GM19099 (cell line): Measurements from ENCODE around the gene ARAP1.

Experiments used
- POLR2A ChIP-seq: IDR thresholded peaks from 3 replicates; pipeline ENCODE4 v1.6.1; 2011; ENCODE audit warnings: low read depth; ENCODE audit not compliant: insufficient read length; ENCODE audit errors: extremely low read depth

ARAP1 gene

DNA sequence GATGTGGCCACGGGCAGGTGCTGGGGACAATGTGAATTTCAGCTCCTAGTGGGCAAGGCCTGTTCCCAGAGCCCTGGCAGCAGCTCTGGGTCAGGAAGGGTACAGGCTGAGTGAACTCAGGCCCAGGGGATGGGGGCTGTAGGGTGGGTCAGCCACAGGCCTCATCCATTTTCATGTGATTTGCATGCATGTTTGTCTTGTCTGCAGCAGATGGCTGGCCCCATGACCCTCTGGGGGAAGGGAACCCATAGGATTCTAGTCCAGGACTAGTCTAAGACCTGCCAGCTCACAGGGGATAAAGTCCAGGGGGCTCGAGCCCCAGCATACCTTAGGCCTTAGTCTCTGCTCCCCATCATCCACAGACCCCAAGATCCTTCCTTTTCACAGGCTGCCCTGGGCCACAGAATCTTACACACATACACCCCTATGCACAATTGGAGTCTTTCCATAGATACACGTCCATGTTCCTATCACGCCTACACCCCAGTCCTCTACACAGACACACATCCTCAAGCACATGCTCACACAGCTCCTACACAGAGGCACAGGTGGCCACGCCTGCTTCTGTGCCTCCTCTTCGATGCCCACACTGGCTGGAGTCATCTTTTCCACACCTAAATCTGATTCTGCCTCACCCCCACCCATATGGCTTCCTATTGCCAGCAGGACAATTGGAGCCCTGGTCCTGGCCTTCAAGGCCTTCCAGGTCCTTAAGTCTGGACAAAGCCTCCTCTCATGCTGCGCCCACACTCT lies 103.6 kb downstream of the ARAP1 start:
- TF ChIP-seq POLR2A: no peak

DNA sequence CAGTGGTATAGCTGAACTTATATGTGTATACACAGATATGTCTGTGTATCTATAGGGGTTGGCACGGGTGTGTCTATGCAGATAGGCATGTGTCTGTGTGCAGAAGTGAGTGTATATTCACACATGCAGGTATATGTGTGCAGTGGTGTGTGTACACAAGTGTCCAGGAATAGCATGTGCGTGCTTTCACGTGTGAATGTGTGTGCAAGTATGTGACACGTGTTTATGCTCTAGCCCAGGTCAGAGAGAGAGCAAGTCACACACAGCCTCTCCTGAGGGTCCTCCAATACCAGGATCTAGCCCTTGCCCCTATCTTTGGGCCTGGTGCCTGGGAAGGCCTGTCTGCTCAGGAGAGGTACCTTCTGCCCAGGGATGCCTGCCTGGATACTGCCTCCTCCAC lies 104.3 kb downstream of the ARAP1 start:
- no peak for TF ChIP-seq POLR2A

DNA sequence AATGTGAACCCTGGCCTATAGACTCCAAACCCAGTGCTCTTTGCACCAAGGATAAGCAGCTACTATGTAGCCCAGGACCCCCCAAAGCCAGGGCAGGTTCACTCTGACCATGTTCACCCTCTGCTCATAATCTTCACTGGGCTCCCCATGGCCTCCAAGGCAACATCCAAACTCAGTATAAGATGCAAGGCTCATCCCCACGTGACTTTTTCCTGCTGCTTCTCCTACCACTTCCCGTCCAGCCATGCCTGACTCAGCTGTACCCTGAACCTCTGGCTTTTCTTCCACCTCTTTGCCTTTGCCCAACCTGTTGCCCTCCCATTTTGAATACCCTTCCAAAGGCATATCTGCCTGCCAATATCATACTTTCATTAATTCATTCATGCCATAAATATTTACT lies 105.7 kb downstream of the ARAP1 start:
- TF ChIP-seq POLR2A: no peak

DNA sequence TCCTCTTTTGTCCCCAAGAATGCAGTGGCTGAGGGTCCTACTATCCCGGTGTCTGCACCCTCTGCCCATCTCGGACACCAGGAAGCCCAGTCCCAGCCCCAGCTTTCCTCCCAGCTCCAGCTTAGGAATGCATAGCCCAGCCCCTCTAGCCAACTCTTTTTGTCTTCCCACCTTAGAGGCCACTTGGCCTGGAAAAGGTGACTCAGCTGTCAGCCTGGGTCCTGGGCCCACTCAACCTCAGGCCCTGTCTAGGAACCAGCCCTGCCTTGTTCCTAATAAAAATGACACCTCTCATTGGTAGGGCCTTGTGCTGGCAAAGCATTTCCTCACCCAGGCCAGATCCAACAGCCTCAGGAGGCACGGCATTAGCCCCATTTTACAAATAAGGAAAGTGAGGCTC lies 106.2 kb downstream of the ARAP1 start:
- TF ChIP-seq POLR2A: no peak

DNA sequence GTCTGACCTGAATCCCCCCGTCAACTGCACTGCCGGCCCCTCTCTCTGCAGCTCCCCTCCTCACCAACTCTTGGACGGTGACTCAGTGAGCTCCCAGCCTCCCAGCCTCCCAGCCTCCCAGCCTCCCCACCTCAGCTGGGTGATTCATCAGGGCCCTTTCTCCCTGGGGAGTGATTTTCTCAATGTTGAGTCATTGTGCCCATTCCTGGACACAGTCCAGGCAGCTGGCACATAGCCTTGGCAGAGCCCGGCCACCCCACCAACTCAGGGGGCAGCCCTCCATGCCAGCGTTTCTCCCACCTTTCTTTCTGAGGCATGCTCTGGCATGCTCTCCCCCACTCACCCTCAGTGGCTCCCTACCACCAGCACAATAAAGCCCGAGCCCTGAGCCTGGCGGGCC lies 108.7 kb downstream of the ARAP1 start:
- no peak for TF ChIP-seq POLR2A

DNA sequence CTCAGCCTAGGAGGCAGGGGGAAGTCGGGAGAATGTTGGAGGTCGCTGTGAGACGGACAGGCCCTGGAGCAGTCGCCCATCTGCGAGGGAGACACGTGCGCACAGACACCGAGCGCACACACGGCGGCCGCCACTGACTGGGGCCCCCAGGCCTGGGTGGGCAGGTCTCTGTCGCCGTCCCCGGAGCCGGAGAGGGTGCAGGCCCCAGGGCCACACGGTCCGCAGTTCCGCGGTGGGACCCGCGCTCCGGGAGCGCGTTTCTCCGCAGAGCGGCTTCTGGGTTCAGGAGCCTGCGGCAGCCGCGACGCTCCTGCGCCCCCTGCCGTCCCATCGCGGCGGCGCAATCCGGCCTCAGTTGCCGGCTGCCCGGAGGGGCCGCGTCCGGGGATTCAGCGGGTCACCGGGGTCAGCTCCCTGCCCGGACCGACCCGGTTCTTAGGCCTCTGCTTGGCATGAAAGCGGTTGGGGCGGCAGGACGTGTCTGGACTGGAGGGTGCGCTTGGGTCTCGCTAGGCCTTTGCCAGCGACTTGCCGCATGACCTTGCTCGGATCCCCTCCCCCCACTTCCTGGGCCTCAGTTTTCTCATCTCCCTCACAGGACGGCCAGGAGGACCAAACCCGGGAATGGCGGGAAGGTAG lies 109.2 kb downstream of the ARAP1 start:
- no peak for TF ChIP-seq POLR2A

DNA sequence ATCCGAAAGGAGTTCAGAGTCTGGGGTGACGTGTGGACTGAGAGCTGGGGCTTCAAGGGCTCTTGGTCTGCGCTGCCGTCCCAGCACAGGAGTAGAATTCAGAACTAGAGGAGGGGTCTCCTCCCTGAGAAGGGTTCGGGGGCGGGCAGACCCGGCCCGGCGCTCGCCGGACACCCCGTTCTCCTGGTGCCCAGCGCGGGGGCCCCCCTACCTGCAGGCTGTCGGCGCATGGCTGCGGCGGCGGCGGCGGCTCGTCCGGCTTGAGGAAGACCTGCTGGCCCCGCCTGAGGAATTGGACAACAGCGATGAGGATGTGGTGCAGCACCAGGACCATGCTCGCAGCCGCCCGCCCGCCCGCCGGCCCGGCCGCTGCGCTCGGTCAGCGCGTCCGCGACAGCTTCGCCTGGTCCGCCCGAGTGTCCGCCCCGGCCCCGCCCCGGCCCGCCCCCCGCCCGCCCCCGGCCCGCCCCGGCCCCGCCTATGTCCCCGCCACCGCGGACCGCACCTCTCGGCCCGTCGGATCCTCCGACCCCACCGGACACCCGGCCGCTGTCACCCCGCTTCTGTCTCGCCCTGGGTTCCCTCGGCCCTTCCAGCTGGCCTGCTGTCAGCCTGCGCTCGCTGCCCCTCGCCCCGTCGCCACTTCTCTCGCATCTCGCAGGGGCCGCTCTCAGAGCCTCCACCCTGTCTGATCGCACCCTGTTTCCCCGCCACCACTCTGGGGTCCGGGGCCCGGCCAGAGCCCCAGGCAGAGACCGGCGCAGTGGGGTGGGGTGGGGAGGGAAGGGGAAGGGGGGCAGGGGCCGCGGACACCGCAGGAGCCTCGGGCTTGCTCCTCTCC lies 109.9 kb downstream of the ARAP1 start:
- TF ChIP-seq POLR2A: no peak

DNA sequence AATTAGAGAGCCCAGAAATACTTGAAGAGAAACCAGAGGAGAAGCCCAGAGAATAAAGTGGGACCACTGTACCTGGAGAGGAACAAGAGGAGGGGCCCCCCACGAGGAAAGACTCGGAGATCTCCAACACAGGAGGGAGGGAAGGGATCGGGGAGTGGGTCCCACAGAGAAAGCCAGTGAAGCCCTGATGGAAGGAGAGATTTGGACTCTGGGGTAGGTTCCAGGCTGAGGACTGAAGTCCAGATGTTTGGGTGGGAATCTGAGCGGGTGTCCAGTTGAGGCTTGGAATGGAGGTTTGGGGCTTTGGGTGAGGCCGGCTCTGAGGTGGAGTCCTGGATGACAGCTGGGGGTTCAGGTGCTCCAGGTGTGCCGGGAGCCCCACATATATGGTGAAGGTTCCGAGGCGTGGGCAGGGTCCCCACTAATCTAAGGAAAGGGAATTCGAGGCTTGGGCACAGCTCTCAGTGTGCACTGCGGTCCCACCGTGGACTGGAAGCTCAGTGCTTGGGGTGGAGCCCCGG lies 110.6 kb downstream of the ARAP1 start:
- no peak for TF ChIP-seq POLR2A

DNA sequence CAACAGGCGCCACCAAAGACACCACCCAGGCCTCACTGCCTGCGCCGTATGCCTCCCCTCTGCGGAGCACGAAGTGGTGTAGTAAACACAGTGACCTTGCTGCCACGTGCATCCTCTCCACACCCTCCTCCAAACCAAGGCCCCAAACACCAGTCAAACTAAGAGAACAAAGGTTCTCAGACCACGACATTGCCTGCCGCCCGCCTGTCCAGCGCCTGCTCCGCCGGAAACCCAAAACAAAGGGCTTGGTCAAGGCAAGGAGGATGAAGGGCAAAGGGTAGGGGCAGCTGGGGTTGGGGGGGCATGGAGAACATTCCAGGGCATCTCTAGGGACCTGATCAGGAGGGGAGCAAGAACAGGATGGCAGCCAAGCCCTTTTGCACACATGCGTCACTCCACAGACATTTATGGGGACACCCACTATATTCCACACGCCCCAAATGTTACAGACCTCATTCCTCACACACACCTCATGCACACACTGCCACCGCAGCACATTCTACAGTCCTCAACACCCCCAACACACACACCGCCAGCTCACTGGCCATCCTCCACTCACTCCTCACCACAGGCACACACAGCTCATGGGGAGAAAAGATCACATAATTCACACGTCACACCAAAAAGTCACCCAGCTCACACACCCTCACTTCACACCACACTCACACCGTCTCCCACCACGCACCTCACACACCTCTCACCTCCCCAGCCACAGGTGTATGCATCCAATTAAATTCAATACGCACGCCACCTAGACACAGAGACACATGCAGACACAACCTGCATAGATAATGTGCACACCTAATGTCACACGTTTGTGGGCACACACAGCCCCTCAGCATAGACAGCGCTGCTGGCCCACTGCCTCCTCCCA lies 112.5 kb downstream of the ARAP1 start:
- TF ChIP-seq POLR2A: no peak

DNA sequence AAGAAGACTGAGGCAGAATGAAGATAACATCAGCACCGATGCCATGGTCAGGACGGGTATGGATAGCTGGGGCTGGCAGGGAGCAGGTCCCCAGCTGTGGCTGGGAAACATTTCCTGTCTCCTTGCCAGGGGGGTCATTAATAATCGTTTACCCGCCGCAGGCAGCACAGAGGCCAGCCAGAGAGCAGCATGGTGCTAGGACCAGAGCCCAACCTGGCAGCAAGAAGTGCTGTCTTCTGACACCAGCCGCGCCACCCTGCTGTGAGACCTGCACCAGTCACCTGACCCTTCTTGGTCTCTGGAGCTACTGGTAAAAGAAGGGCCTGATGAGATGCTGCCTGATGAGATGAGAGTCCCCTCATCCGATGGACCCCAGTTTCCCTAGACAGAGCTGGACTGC lies 114.3 kb downstream of the ARAP1 start:
- no peak for TF ChIP-seq POLR2A

DNA sequence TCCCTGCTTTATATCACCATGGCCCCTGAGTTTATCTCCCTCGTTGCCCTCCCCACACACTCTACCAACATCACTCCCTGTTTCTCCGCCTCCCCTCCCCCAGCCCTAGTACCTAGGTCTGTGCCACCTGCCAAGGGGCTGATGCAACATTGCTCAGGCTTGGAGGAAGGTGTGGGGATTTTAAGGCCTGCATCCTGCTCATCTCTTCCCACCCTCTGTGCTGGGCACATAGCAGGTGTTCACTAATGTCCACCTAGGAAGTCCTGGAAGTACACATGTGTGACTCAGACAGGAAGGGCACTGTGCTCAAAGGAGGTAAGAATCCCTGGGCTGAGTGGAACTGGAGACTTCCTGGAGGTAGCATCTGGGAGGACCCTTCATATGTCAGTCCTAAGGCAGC lies 115.0 kb downstream of the ARAP1 start:
- TF ChIP-seq POLR2A: no peak

DNA sequence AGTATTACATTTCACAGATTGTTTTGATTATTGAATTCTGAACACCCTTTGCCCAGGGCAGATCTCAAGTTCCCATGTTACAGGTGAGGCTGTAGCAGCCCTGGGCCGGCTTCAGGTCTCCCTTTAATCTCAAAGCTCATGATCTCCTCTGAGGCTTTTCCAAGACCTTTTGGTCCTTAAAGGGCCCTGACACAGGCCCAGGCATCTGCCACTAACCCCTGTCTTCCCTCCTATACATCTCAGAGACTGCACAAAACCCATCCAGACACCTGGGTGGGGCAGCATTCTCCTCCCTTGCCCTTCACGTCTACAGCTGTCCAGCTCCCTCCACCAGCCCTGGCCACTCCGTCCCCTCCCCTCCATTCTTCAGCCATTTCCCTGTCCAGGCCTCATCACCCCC lies 115.8 kb downstream of the ARAP1 start:
- TF ChIP-seq POLR2A: no peak

DNA sequence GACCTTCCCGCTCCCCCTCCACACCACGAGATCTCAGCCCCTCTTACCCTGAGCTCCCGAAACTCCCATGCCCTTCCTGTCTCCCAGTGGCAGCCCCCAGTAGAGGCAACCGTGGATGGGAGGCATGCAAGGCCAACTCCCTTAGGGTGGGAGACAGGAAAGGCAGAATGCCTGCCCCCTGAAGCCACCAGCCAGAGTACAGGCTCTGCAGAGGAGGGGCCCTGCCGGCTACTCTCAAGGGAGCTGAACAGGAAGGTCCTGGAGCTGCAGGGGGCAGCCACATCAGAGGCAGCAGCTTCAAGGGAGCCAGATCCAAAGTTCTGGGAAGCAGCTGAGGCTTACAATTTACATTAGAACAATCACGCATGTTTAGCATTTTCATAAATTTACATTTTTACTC lies 116.3 kb downstream of the ARAP1 start:
- TF ChIP-seq POLR2A: no peak

DNA sequence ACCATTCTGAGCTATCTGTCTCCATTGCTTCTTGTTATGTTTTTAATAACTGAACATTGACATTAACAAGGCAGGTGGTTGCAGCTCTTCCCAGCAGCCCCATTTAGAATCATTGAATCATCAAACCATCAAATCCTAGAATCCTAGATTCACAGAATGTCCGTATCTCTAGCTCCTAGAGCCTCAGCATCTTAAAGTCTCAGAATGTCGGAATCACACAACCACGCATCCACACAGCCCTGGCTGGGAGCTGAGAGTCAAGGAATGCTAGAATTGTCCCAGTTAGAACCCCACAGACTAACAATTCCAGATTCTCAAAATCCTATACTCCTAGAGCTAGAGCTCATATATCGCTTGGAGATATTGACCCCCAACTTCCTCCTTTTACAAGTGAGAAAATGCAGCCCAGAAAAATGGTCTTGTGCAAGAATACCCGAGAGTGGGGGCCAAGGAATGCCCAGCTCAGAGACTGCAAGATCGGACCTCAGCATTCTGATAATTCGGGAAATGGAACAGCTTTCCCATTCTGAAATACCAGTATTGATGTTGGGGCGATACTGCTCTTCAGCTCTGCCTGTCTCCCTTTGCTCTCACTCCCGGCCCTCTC lies 116.8 kb downstream of the ARAP1 start:
- TF ChIP-seq POLR2A: no peak
